T-helper 2 cell treated with Interferon-gamma antibody and Interleukin-4, amounts not matched to agents 100 ng/mL and 5 ng/mL, for 36 hours (primary cell): Measurements from ENCODE around the gene KCND2. TPM values are rescaled to one million over a fixed set of nuclear protein-coding genes. Genes with fewer than 3 reads are reported as not detected.

ENCODE experiments used
- intact Hi-C: fragments of 100-400 bp; cut with micrococcal nuclease; formaldehyde crosslinking; loops from one replicate; pipeline ENCODE4 v1.15.1; 2023
- total RNA-seq: library from RNA; stranded (reverse); gene quantifications from 2 replicates; pipeline ENCODE4 v1.2.3, GENCODE V29; 2022

The KCND2 gene
- total RNA-seq, 1 donor from 2014 or later = not detected

DNA sequence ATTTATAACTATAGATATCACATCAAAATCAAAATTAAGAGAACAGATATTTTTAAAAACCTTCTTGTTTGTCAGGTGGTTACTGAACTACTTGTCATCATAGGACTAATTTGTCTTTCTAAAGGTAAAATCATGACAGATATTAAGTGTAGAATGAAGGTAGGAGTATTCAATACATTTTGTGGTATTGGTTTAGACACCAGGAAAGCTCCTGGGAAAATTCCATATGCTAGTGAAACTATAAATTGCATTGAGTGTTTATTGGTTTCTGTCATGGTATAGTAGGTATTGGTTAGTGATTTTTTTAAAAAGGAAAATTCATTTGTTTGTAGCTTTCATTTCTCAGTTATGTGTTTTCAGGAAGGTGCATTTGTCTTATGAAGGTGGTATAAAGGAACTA is 132.7 kb downstream of the KCND2 start:
- intact Hi-C loops = no loop called here

DNA sequence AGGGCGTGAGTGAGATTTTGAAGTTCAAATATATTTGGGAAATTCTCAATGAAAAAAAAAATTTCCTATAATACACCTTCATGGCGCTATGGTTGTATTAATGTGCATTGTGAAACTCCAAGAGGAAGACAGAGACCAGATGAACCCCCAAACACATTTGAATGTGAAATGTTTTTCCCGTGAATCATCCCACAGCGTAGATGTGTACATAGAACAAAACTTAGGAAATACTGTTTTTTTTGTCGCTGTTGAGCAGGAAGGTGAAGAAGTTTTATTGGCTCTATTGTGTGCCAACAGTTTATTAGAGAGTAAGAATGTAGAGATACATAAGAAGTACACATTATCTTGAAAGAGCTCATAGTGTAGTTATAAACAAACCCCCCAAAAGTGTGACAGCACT is 134.0 kb downstream of the KCND2 start:
- intact Hi-C loops = no loop called here

DNA sequence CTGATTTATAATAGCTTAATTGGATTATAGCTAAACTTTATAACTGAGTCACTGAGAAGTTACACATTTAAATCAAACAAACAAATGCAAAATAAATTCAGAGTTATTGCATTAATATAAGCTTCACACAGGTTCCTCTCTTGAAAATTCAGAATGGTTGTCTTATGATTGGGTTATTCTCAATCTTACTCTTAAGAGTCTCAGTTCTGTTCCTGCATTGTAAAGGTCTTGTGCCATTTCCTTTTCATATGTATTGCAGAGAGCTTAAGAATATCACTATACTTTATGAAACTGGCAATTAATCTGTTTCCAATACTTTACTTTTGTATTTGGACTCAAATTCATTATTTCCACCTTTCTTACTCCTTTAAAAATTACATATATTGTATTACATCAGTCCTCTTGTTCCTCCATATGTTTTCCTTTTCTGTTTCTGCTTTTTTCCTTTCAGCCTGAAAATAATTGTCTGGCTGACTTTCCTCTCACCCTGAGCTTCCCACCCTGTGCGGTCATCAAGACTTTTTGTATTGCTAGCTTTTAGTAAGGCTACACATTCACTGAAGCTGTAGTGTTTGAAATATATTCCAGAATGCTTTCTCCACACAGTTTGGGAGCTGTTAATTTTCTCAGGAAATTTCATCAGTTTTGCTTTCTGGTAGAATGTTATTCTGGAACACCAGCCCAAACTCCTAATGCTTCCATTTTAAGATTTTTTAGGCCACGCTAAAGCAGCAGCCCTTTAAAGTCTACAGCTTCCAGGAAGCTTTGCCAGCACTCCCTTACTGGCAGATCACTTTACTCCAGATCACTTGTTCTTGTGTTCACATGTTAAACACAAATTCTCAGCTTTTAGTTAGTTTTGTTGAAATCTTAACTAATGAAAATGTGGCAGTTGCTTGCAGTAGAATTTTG is 139.4 kb downstream of the KCND2 start:
- intact Hi-C loops = no loop called here

DNA sequence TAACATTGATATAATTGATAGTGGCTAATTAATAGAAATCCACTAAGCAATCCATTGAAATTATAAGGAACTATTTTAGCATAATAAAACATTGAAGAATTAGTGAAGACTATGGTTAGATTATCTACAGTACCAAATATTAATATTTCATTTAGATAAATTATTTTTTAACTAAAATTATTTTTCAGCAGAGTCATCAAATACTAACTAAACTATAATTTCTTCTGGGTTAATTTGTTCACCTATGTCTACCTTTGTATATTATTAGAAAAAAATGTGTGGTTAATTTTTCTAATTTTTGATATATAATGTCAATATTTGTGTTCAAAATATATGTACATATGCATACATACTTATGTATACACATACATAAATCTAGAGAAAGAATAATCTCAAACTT is 140.2 kb downstream of the KCND2 start:
- intact Hi-C loops = no loop called here

DNA sequence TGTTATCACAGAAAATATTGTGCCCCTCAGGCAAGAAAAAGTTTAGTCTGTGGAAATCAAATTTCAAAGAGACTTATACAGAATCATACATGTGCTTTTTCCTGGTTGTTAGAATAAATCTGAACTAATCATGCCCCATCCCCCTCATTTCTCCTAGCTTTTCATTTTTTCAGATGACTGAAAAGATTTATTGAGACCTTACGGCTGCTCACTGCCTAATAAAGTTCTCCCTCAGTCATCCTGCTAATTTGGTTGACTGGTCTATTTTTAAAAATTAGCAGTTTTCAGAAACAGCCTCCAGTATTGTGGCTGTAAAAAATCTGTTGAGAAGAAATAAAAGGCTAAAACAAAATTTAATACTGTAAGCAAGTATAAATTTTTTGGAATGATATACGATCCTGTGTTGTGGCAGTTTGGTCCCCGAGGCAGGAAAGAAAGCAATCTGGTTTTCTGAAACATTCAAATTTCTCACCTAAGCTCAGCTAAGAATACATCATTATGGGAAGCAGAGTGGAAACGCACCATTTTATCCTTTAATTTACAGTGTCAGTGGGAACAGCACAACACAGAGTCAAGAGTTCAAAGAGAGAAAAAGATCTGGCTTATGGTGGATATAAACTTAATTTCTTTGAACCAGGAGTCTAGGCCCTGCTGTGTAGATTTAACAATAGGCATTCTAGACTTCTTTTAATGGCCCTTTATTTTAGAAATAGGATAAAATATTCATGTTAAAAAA is 144.4 kb downstream of the KCND2 start:
- intact Hi-C loops = no loop called here

DNA sequence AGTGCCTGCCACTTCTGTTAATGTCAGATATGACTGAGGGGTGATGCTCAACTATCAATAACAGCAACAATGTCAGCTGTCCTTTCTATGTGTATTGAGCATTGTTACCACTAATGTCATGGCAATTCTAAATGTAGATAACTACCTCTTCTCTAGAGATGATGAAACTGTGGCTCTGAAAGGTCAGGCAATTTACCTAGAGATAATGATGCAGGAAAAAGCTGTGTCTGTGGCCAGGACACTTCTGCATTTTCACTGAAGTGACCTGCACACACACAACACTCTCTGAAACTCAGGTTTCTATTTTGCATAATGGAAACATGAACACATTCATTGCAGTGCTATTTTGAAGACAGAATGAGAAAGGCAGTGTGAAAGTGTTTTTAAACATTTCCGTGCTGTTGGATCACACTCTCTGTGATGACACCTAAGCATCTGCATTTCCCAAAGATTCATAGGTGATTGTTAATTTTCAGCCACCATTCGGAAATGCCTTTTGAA is 148.2 kb downstream of the KCND2 start:
- intact Hi-C loops = no loop called here

DNA sequence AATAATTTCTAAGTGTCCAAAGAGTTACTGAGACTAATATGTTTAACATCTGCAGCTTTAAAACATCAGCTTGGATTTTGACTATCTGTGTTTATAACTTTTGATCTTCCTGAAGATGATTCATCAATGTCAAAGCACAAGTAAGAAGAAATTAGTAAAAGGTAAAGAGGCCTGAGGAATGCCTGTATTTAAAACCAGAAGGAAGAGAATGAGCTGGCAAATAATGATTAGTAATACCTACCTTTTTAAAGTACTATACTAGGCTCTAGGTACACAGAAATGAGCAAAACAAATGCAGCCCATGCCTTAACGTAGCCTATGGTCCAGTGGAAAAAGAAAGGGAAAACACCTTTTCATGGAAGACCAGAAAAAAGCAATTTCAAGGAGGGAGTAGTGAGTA is 158.0 kb downstream of the KCND2 start:
- intact Hi-C loops = no loop called here

DNA sequence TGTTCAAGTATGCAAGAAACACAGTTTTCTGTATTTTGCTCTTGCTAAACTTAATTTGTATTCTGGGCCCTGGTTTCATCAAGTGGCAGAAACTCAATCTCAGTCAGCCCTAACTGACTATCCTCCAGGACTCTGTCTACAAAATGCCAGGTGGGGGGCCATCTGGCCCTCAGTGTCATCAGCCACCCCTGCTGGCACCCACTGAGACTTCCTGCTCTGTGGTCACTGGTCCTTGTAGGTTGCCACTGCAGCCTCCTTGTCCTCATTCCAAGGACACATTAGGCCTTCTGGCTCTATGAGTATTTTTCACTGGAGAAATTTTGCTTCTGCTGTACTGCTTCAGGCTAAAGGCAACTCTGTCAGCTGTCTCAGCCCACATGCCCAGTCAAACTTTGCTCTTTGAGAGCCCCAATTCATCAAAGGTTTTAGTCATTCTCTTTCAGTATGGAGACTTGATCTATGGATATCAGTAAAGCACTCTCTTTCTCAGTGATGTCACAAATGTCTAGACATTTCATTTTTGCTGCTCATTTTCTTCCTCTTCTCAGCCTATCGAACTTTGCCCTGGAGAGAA is 163.6 kb downstream of the KCND2 start:
- intact Hi-C loops = no loop called here

DNA sequence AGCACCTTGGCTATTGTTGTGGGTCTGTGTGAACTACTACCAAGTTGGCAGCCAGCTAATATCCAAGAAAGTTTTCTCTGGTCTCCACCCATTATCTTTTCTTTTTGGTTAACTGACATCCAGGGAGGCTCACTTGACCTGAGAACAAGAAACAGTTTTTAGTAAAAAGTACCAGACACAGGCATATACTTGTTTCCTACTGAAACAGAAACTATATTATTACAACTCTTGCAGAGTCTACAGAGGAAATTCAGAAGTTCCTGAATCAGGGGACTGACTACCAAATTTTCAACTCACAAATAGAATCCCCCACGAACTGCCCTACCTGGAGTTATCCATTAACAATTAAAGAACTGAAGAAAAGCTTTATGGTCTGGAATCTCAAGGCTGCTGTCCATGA is 168.9 kb downstream of the KCND2 start:
- intact Hi-C loops = no loop called here

DNA sequence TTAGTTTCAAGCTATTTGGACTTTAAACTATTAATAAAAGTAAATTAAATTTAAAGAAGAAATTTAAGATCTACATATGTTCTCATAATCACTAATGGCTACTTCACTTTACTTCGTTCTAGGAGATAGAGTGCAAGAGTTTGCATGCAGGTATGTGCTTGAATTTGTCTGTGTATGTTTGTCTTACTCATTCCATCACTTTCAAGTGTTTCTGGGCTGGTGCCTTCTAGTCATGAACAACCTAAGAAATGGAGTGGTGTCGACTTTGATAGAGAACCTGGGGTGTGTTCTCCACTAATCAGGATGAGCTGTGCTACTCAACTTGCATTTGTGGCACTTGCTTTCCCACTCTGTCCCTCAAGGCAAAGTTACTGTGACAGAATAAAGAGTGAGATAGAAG is 169.9 kb downstream of the KCND2 start:
- intact Hi-C loops = no loop called here

DNA sequence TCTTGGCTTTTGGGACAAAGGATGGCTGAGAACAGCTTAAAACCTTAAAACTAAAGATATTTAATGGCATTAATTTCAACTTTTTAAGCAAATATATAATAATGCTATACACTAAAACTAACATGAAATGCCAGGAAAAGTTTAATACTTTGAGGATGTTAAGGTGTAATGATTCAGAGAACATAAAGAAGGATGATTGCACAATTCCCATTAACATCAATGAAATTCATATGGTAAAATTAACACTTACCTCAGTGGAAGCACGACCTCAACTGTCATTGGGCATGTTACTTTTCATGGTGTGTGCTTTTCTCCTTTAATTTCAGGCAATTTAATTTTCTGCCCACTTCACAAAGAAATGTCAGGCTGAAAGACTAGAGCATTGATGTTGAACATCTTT is 171.7 kb downstream of the KCND2 start:
- intact Hi-C loops = no loop called here

DNA sequence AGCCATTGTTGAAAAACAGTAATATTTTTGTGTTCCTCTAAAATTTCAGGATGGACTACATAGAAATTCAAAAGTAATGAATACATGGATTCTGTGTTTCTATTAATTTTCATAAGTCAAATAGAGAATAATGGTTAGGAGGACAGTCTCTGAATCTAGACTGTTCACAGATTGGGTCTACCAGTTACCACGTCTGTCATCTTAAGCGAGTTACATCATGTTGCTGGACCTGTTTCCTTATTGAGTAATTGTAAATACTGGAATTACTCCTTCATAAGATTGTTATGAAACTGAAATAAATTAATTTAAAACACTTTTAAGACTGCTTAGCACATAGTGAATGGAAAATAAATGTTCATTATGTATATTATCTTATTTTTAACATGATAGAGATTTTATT is 172.3 kb downstream of the KCND2 start:
- intact Hi-C loops = no loop called here

DNA sequence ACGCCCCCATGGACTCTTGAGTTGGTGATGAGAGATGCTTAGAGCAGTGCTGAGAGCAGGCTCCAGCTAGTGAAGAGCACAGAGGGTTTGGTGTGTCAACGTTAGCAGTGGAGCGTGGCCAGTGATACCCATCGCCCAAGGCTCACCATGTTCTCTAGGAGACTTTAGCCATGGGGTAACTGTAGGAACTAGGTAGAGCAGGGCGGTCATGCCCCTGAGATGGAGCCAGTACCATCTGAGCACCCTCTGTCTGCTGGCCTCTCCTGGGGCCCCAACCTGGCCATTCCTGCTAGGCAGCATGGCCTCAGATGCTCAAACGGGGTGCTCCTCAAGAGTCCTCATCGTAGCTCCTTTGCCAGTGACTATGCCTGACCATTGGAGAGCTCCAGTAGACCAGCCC is 179.7 kb downstream of the KCND2 start:
- intact Hi-C loops = no loop called here

DNA sequence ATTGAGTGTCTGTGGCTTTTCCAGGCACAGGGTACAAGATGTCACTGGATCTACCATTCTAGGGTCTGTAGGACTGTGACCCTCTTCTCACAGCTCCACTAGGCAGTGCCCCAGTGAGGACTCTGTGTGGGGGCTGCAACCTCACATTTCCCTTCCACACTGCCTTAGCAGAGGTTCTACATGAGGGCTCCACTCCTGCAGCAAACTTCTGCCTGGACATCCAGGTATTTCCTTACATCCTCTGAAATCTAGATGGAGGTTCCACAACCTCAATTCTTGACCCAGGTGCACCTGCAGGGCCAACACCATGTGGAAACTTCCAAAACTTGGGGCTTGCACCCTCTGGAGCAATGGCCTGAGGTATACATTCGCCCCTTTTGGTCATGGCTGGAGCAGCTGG is 183.7 kb downstream of the KCND2 start:
- intact Hi-C loops = no loop called here

DNA sequence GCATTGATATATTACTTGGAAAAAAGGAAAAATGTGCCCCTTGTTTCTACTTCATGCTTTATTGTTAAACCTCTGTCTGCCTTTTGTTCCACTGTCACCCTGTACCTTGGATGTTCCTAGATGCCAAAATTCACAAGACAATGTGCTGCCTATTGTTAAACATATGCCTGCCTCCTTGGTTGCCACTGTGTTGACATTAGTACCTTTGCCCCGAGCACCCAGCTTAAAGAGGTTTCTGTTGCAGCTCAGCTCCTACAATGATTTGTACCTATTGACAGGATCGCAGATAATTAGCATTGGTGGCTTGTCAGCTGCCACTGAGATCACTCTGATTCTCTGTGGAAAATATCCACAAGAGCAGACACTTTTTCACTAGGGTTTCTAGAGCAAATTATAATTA is 188.0 kb downstream of the KCND2 start:
- intact Hi-C loops = no loop called here

DNA sequence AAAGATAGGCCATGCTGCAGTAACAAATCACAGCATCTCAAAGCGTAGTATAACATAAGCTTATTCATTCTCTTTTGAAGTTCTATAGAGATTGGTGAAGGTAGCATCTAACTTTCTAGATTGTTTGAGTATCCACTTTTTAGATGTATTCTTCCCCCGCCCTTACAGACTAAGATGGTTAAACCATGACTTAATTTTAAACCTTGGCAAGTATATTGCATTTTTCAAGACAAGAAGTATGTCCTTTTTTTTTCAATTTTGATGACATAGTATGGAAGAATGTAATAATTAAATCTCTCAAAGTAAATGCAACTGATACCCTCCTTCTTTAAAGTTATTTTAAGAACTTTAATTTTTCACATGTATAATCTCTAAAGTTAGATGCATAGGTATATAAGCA is 190.0 kb downstream of the KCND2 start:
- intact Hi-C loops = no loop called here

DNA sequence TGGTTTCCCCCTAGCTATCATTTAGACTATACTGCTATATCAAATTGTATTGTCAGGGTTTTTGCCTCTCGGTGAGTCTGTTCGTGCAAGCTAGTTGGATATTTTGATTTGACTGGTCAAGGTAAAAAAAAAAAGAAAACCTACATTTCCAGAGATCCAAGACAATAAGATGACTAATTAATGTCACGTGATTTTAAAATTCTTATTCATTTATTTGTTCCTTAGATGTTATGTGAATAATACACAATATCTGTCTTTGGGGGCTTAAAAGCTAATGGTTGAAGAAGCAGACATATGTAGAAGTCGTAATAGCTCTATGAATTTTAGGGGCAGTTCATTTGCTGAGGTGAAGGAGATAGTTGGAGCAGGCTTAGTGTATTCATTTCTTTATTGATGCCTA is 191.1 kb downstream of the KCND2 start:
- intact Hi-C loops = no loop called here

DNA sequence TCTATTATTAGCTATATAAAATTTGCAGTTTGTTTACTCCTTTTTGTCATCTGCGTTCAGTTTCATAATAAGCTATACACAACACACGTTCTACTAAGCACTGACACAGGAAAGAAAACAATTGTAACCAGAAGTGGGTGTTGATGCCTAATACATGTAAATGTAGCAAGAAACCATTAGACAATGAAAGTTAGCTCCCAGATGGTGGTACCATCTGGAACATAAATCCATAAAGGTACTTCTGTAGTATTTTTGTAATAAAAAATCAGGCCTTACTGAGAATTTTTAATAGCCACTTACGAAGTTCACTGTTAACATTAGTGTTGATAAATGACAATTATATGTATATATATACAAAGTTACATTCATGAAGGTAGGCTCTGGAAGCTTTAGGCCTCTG is 194.7 kb downstream of the KCND2 start:
- intact Hi-C loops = no loop called here

DNA sequence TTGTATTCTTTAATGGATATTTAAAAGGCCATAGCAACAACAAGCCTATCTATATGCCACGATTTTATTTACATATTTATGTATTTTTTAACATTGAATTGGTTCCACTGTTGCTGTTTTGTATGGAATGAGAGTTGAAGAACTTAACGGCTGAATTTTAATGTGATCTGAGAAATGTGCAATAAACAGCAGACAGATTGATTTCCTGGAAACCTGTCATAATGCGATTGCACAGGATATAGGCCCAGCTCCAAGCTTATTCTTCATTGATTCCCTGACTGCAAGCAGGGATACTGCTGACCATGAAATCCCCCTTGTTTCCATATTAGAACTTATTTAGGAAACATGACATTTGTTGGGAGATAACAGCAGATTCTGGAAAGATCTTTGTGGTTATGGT is 195.6 kb downstream of the KCND2 start:
- intact Hi-C loops = no loop called here

DNA sequence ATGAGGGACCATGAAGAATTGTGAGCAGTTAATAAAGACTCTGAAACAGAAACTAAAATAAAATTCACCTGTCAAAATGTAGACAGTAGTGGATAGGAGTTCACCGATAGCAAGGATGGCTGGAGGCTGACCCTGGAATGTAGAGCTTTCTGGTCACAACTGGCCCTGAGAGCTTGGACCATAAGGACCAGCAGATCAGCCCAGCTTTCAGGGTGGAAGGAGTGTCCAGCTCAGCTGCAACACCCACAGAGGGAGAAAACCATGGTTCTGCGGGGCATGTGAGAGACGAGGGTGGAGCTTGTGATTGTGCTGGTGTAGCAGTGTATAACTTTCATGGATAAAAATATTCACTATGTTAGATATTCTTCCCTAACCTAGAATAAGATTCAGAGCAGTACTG is 199.9 kb downstream of the KCND2 start:
- intact Hi-C loops = no loop called here

DNA sequence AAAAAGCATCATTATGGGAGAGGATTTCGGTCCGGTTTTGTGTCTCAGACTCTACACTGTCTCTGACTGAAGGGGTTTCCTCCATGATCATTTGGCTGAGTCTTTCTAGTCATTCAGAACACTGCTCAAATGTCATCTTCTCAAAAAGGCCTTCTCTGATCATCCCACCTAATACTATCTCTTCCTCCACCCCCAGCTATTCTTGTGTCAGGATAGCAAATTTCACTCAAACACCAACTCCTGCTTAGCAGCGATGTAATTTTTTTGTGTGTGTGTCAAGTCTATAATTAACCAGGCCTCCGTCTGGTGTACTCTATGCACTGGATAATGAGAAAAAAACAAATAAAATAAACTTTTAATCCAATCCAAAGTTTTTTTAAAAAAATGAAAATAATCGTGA is 200.4 kb downstream of the KCND2 start:
- intact Hi-C loops = no loop called here

DNA sequence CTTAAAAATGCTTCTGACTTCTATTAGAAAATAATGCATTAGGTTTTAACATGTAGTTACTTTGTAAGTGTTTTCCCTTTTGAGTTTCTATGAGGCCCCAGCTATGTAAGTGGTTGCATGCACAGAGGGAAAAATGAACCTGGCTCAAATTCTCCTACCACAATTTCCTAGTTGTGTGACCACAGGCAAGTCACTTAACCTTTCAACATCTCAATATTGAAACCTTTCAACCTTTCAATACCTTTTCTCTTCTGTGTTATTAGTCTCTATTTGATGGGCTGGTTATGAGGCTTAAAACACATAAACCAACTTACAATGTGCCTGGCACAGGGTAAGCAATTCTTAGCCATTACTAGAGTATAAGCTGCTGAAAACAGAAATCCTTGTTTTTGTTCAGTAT is 203.0 kb downstream of the KCND2 start:
- intact Hi-C loops = no loop called here
